NB4 (cell line): ENCODE measurements around the gene GRHL3.

Experiments used
- CTCF ChIP-seq: IDR thresholded peaks from one replicate; pipeline ENCODE4 v1.5.1; 2012; ENCODE audit warnings: low read depth, low read length
- MAX ChIP-seq: IDR thresholded peaks from 2 replicates; pipeline ENCODE4 v1.6.1; 2011; ENCODE audit warnings: low read depth, low read length
- POLR2A ChIP-seq: IDR thresholded peaks from 2 replicates; pipeline ENCODE4 v1.6.1; 2011; ENCODE audit warnings: mild to moderate bottlenecking; ENCODE audit not compliant: insufficient read length; ENCODE audit errors: extremely low read depth

- TF ChIP-seq CTCF (no peak), POLR2A (no peak), MAX (no peak)
Measured at GRCh38 chr1:24303600-24303999, 15.6 kb upstream of the GRHL3 start.
